Gastrocnemius medialis (tissue), 4 donors: ENCODE measurements around the gene OR4C6.

Experiments
- POLR2A ChIP-seq, 2 donors: fragments of 450-650 bp; IDR thresholded peaks; one replicate each; pipeline ENCODE4 v1.6.1; 2017; ENCODE audit warnings: antibody characterized with exemption in 2 of 2, mild to moderate bottlenecking in 2 of 2, moderate library complexity in 2 of 2
- TF ChIP-seq, protein P1 (sequence below), 5 experiments: fragments of 450-650 bp in 3 of 5; fragments of 200-600 bp in 2 of 5; sonication (generic) in 2 of 5; IDR thresholded peaks in 4 of 5; conservative IDR thresholded peaks in 1 of 5; 1 replicate in 4 of 5; 2 replicates in 1 of 5; pipeline ENCODE4 v1.5.1; 2016 to 2019; ENCODE audit warnings: antibody characterized with exemption in 5 of 5, mild to moderate bottlenecking in 3 of 5, moderate library complexity in 3 of 5

DNA sequence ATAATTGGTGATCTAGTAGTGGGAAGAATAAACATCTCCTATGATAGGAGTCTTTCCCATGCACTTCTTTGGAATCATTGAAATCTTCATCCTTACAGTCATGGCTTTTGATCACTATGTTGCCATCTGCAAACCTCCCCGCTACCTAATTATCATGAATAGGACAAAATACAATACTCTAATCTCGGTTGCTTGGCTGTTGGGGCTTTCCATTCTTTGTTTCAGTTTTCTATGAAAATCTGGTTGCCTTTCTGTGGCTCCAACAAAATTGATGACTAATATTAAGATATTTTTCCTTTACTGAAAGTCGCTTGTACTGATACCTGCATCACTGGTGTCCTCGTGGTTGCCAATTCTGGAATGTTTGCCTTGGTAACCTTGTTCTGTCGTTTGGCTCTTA lies 11.9 kb downstream of the OR4C6 start:
- TF ChIP-seq, protein P1, sequence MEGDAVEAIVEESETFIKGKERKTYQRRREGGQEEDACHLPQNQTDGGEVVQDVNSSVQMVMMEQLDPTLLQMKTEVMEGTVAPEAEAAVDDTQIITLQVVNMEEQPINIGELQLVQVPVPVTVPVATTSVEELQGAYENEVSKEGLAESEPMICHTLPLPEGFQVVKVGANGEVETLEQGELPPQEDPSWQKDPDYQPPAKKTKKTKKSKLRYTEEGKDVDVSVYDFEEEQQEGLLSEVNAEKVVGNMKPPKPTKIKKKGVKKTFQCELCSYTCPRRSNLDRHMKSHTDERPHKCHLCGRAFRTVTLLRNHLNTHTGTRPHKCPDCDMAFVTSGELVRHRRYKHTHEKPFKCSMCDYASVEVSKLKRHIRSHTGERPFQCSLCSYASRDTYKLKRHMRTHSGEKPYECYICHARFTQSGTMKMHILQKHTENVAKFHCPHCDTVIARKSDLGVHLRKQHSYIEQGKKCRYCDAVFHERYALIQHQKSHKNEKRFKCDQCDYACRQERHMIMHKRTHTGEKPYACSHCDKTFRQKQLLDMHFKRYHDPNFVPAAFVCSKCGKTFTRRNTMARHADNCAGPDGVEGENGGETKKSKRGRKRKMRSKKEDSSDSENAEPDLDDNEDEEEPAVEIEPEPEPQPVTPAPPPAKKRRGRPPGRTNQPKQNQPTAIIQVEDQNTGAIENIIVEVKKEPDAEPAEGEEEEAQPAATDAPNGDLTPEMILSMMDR (IDR thresholded peaks at IDR 0.05 in 4 of 5, conservative IDR thresholded peaks at IDR 0.05 in 1 of 5): no peak
- TF ChIP-seq POLR2A (IDR thresholded peaks at IDR 0.05): no peak
